Measurements from ENCODE around the gene TMPRSS9. TPM values are rescaled to one million over a fixed set of nuclear protein-coding genes. Genes with fewer than 3 reads are reported as not detected.

Gene TMPRSS9
- total RNA-seq, 1 experiment from 2014 or later = 0.23 TPM

DNA sequence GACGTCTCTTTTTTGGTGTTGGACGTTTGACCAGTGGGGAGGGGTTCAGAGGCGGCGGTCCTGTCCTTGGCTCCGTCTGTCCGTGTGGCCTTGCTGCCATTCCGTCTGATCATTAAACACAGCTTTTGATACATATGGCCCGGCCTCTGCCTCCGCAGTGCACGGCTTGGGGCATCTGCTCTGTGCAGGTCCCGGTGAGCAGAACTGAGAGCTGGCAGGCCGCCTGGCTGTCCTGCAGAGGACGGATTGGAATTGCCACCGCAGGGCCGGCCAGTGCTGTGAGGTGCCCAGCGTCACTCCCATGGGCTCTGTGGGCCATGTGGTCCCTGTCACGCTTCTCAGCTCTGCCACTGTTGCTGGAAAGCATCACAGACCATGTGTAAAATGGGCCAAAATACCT lies 5.4 kb upstream of the TMPRSS9 start:
- in situ Hi-C loops (cut with HindIII; ENCODE audit: low pct_unique_long_range_greater_than_20kb, low sequenced_read_pairs) (no loop called here), intact Hi-C loops (cut with micrococcal nuclease; ENCODE audit: unreplicated experiment) (no loop called here)
- DNase-seq (ENCODE audit: low read depth, low spot score) (no peak), ATAC-seq (no peak)
- no peaks in the 10 kb centered on the region for H3K4me1 ChIP-seq (ENCODE audit: control insufficient read depth, insufficient read depth, low read length)
- ChIA-PET POLR2A (no interaction called here), CTCF (no interaction called here)
- H3K36me3 ChIP-seq (ENCODE audit: control insufficient read depth, insufficient read depth, low read length) = no peaks in the 10 kb centered on the region
- no peak for TF ChIP-seq POLR2AphosphoS5 (IDR thresholded peaks at IDR 0.05; ENCODE audit: low read depth, low read length)
- TF ChIP-seq, protein P1, sequence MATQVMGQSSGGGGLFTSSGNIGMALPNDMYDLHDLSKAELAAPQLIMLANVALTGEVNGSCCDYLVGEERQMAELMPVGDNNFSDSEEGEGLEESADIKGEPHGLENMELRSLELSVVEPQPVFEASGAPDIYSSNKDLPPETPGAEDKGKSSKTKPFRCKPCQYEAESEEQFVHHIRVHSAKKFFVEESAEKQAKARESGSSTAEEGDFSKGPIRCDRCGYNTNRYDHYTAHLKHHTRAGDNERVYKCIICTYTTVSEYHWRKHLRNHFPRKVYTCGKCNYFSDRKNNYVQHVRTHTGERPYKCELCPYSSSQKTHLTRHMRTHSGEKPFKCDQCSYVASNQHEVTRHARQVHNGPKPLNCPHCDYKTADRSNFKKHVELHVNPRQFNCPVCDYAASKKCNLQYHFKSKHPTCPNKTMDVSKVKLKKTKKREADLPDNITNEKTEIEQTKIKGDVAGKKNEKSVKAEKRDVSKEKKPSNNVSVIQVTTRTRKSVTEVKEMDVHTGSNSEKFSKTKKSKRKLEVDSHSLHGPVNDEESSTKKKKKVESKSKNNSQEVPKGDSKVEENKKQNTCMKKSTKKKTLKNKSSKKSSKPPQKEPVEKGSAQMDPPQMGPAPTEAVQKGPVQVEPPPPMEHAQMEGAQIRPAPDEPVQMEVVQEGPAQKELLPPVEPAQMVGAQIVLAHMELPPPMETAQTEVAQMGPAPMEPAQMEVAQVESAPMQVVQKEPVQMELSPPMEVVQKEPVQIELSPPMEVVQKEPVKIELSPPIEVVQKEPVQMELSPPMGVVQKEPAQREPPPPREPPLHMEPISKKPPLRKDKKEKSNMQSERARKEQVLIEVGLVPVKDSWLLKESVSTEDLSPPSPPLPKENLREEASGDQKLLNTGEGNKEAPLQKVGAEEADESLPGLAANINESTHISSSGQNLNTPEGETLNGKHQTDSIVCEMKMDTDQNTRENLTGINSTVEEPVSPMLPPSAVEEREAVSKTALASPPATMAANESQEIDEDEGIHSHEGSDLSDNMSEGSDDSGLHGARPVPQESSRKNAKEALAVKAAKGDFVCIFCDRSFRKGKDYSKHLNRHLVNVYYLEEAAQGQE (IDR thresholded peaks at IDR 0.05; ENCODE audit: insufficient read depth in 1 of 2, low read depth in 2 of 2, low read length in 1 of 2) = no peak
- TF ChIP-seq, protein P2, sequence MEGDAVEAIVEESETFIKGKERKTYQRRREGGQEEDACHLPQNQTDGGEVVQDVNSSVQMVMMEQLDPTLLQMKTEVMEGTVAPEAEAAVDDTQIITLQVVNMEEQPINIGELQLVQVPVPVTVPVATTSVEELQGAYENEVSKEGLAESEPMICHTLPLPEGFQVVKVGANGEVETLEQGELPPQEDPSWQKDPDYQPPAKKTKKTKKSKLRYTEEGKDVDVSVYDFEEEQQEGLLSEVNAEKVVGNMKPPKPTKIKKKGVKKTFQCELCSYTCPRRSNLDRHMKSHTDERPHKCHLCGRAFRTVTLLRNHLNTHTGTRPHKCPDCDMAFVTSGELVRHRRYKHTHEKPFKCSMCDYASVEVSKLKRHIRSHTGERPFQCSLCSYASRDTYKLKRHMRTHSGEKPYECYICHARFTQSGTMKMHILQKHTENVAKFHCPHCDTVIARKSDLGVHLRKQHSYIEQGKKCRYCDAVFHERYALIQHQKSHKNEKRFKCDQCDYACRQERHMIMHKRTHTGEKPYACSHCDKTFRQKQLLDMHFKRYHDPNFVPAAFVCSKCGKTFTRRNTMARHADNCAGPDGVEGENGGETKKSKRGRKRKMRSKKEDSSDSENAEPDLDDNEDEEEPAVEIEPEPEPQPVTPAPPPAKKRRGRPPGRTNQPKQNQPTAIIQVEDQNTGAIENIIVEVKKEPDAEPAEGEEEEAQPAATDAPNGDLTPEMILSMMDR (IDR thresholded peaks at IDR 0.05) = no peak
- no peak for TF ChIP-seq TCF7L2 (IDR thresholded peaks at IDR 0.05; ENCODE audit: low read depth, low read length)
- TF ChIP-seq SIN3A (IDR thresholded peaks at IDR 0.05; ENCODE audit: borderline replicate concordance, insufficient read depth, low read depth, low read length) = no peak
- no peaks in the 10 kb centered on the region for H3K9me3 ChIP-seq (ENCODE audit: control insufficient read depth, insufficient read depth, low read depth, low read length)
- BruUV-seq (replicated peaks) = no TSS peak
- no peaks in the 10 kb centered on the region for H3K27me3 ChIP-seq (ENCODE audit: control insufficient read depth, insufficient read depth, low read length)
- no peak overlapping the region for H3K4me3 ChIP-seq (ENCODE audit: low read depth in 2 of 2, low read length in 2 of 2)
- H3K27ac ChIP-seq (ENCODE audit: low read length) = no peak overlapping the region

DNA sequence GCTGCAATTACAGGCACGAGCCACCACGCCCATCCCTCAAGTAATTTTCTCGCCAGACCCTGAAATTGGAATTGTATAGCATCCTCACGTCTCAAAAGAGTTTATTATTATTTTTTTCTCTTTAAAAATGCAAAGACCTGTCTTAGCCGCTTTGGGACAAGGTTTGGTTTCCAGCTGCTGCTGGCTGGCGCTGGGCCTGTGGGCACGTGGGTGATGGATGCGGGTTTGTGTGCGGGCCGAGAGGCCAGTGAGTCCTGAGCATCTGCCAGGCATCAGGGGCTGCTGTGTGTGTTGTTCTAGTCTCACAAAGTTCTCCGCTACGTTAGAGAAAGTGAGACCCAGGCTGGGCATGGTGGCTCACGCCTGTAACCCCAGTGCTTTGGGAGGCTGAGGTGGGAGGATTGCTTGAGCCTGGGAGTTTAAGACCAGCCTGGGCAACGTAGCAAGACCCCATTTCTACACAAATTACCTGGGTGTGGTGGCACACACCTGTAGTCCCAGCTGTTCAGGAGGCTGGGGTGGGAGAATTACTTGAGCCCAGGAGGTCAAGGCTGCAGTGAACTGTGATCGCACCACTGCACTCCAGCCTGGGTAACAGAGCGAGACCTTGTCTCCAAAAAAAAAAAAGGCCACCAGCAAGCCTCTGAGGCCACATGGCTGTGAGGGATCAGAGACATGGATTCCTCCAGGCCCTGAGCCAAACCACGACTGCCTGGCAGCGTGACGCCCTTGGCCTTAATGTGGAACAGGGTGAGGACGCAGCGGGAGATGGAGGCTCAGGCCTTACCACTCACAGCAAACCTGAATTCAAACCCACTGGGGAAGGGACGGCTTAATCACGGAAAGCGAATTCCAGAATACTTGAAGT lies 4.7 kb upstream of the TMPRSS9 start:
- intact Hi-C loops (cut with micrococcal nuclease; ENCODE audit: unreplicated experiment) = no loop called here
- no peak for DNase-seq (ENCODE audit: low read depth, low spot score)

More for the DNA sequence above, 4.7 kb upstream of the TMPRSS9 start:
- BruUV-seq (replicated peaks) = no TSS peak
- Histone ChIP-seq H3K27me3 (ENCODE audit: control insufficient read depth, insufficient read depth, low read length) (no peaks in the 10 kb centered on the region; the same call in 1 of the 2 replicates), H3K27ac (ENCODE audit: low read length) (no peak overlapping the region), H3K36me3 (ENCODE audit: control insufficient read depth, insufficient read depth, low read length) (no peaks in the 10 kb centered on the region), H3K4me3 (ENCODE audit: low read depth in 2 of 2, low read length in 2 of 2) (no peak overlapping the region), H3K9me3 (ENCODE audit: control insufficient read depth, insufficient read depth, low read depth, low read length) (no peaks in the 10 kb centered on the region), H3K4me1 (ENCODE audit: control insufficient read depth, insufficient read depth, low read length) (no peaks in the 10 kb centered on the region; the same call in 1 of the 2 replicates)
- no peak for ATAC-seq
- ChIA-PET POLR2A (no interaction called here), CTCF (no interaction called here)
- in situ Hi-C loops (cut with HindIII; ENCODE audit: low pct_unique_long_range_greater_than_20kb, low sequenced_read_pairs) = no loop called here
- no peak for TF ChIP-seq SIN3A (IDR thresholded peaks at IDR 0.05; ENCODE audit: borderline replicate concordance, insufficient read depth, low read depth, low read length)
- no peak for TF ChIP-seq POLR2AphosphoS5 (IDR thresholded peaks at IDR 0.05; ENCODE audit: low read depth, low read length)
